Activated T-helper 1 cell treated with anti-CD3 and anti-CD28 coated beads, Interleukin-12 subunit alpha, Interleukin-12 subunit beta, Interleukin-2, Interleukin-4 antibody, amounts not matched to agents 30 ng/mL and 10 ng/mL and 1 ng/mL, durations not matched to agents 14 hours and 24 hours and 36 hours (primary cell): ENCODE data around the gene PRR33. TPM values are rescaled to one million over a fixed set of nuclear protein-coding genes. Genes with fewer than 3 reads are reported as not detected.
"Not testable (repeated sequence)": the region's sequence is repeated elsewhere in the genome, so short reads cannot be mapped to it uniquely, and the experiment has no call there.

Experiments
- DNase-seq: peaks from one replicate; pipeline ENCODE4 v3.0.0; 2021; ENCODE audit warnings: low spot score
- H3K27ac Mint-ChIP-seq: one replicate; pipeline ENCODE4 v1.8.0; 2021; ENCODE audit warnings: mild to moderate bottlenecking, mixed read lengths
- H3K27me3 Mint-ChIP-seq: one replicate; pipeline ENCODE4 v1.8.0; 2022; ENCODE audit warnings: mild to moderate bottlenecking, moderate library complexity, mixed read lengths; ENCODE audit not compliant: insufficient read depth
- H3K36me3 Mint-ChIP-seq: one replicate; pipeline ENCODE4 v1.8.0; 2021; ENCODE audit warnings: low read depth, mixed read lengths
- H3K4me1 Mint-ChIP-seq: one replicate; pipeline ENCODE4 v1.8.0; 2021; ENCODE audit warnings: low read depth, mixed read lengths
- H3K4me3 Mint-ChIP-seq: one replicate; pipeline ENCODE4 v1.8.0; 2021; ENCODE audit warnings: mild to moderate bottlenecking, moderate library complexity, mixed read lengths
- H3K9me3 Mint-ChIP-seq: one replicate; pipeline ENCODE4 v1.8.0; 2021; ENCODE audit warnings: mixed read lengths
- intact Hi-C: fragments of 100-400 bp; cut with micrococcal nuclease; formaldehyde crosslinking; loops from one replicate; pipeline ENCODE4 v1.15.1; 2024
- total RNA-seq: library from RNA; stranded (reverse); gene quantifications from 2 replicates; pipeline ENCODE4 v1.2.3, GENCODE V29; 2022

Gene PRR33
- total RNA-seq, 1 donor from 2014 or later: 0.05 TPM

- H3K9me3 Mint-ChIP-seq: no peaks in the 10 kb centered on the region
- no peak overlapping the region for H3K27ac Mint-ChIP-seq
- DNase-seq: no peak
- no peaks in the 10 kb centered on the region for H3K4me1 Mint-ChIP-seq
- H3K27me3 Mint-ChIP-seq: no peaks in the 10 kb centered on the region
- peaks cover 2% of the 10 kb centered on the region for H3K36me3 Mint-ChIP-seq
- intact Hi-C loops: no loop called here
- H3K4me3 Mint-ChIP-seq: no peak overlapping the region
These were observed 14.2 kb downstream of the PRR33 start for GRCh38 chr11:1877211-1878136.

- no peak overlapping the region for H3K27ac Mint-ChIP-seq
- DNase-seq: no peak
These were observed 15.2 kb downstream of the PRR33 start for GRCh38 chr11:1876361-1877063.

GRCh38 chr11:1875851-1876301 lies 15.8 kb downstream of the PRR33 start:
- H3K27ac Mint-ChIP-seq, H3K4me1 Mint-ChIP-seq, H3K9me3 Mint-ChIP-seq, H3K36me3 Mint-ChIP-seq, DNase-seq, H3K27me3 Mint-ChIP-seq, intact Hi-C loops, H3K4me3 Mint-ChIP-seq: not testable (repeated sequence)

More at GRCh38 chr11:1876361-1877063, 15.2 kb downstream of the PRR33 start:
- no peaks in the 10 kb centered on the region for H3K4me1 Mint-ChIP-seq
- no peaks in the 10 kb centered on the region for H3K9me3 Mint-ChIP-seq
- H3K4me3 Mint-ChIP-seq: no peak overlapping the region
- peaks cover 2% of the 10 kb centered on the region for H3K36me3 Mint-ChIP-seq
- no peaks in the 10 kb centered on the region for H3K27me3 Mint-ChIP-seq
- intact Hi-C loops: no loop called here

GRCh38 chr11:1875093-1875850 lies 16.4 kb downstream of the PRR33 start:
- Mint-ChIP-seq H3K4me1 (peaks cover 9% of the 10 kb centered on the region), H3K27me3 (no peaks in the 10 kb centered on the region), H3K9me3 (no peaks in the 10 kb centered on the region), H3K4me3 (no peak overlapping the region), H3K36me3 (peaks cover 1% of the 10 kb centered on the region), H3K27ac (no peak overlapping the region)
- DNase-seq: no peak
- intact Hi-C loops: no loop called here

- intact Hi-C loops, H3K4me3 Mint-ChIP-seq, H3K4me1 Mint-ChIP-seq, H3K27me3 Mint-ChIP-seq, H3K27ac Mint-ChIP-seq, DNase-seq, H3K9me3 Mint-ChIP-seq, H3K36me3 Mint-ChIP-seq: not testable (repeated sequence)
These were observed 17.1 kb downstream of the PRR33 start for GRCh38 chr11:1874441-1875092.

- H3K27ac Mint-ChIP-seq, H3K4me1 Mint-ChIP-seq, H3K27me3 Mint-ChIP-seq, H3K9me3 Mint-ChIP-seq, intact Hi-C loops, H3K36me3 Mint-ChIP-seq, DNase-seq, H3K4me3 Mint-ChIP-seq: not testable (repeated sequence)
These were observed 17.9 kb downstream of the PRR33 start for GRCh38 chr11:1873813-1874150.

- Mint-ChIP-seq H3K4me3 (no peak overlapping the region), H3K27ac (no peak overlapping the region), H3K4me1 (peaks cover 9% of the 10 kb centered on the region)
These were observed 18.5 kb downstream of the PRR33 start for GRCh38 chr11:1873048-1873812.

GRCh38 chr11:1872267-1872985 lies 19.3 kb downstream of the PRR33 start:
- Mint-ChIP-seq H3K27ac (no peak overlapping the region), H3K9me3 (no peaks in the 10 kb centered on the region), H3K27me3 (peaks cover 2% of the 10 kb centered on the region), H3K36me3 (peaks cover 1% of the 10 kb centered on the region), H3K4me1 (peaks cover 9% of the 10 kb centered on the region), H3K4me3 (no peak overlapping the region)
- DNase-seq: no peak
- intact Hi-C loops: no loop called here

More at GRCh38 chr11:1873048-1873812, 18.5 kb downstream of the PRR33 start:
- Mint-ChIP-seq H3K36me3 (peaks cover 1% of the 10 kb centered on the region), H3K9me3 (no peaks in the 10 kb centered on the region), H3K27me3 (peaks cover 2% of the 10 kb centered on the region)
- intact Hi-C loops: no loop called here
- DNase-seq: no peak

- H3K9me3 Mint-ChIP-seq: no peaks in the 10 kb centered on the region
- peaks cover 9% of the 10 kb centered on the region for H3K4me1 Mint-ChIP-seq
- DNase-seq: no peak
- H3K27me3 Mint-ChIP-seq: peaks cover 2% of the 10 kb centered on the region
- H3K27ac Mint-ChIP-seq: no peak overlapping the region
- intact Hi-C loops: loop anchor here (2.0 kb wide), 1 partner anchor 17 kb away; no protein-coding TSS in a partner anchor
- no peak overlapping the region for H3K4me3 Mint-ChIP-seq
- H3K36me3 Mint-ChIP-seq: peaks cover 1% of the 10 kb centered on the region
These were observed 20.2 kb downstream of the PRR33 start for GRCh38 chr11:1871531-1871930.

GRCh38 chr11:1870721-1871466 lies 20.8 kb downstream of the PRR33 start:
- no peak for DNase-seq
- no peak overlapping the region for H3K27ac Mint-ChIP-seq
- peaks cover 2% of the 10 kb centered on the region for H3K27me3 Mint-ChIP-seq
- H3K9me3 Mint-ChIP-seq: no peaks in the 10 kb centered on the region
- H3K4me3 Mint-ChIP-seq: peak overlapping the region; percentile 22
- intact Hi-C loops: loop anchor here (2.0 kb wide), 1 partner anchor 16 kb away; no protein-coding TSS in a partner anchor
- peaks cover 1% of the 10 kb centered on the region for H3K36me3 Mint-ChIP-seq
- H3K4me1 Mint-ChIP-seq: peaks cover 9% of the 10 kb centered on the region

GRCh38 chr11:1870326-1870696 lies 21.4 kb downstream of the PRR33 start:
- no peak for DNase-seq
- Mint-ChIP-seq H3K4me3 (peak overlapping the region; percentile 22), H3K4me1 (peaks cover 9% of the 10 kb centered on the region), H3K27ac (no peak overlapping the region), H3K36me3 (peaks cover 4% of the 10 kb centered on the region), H3K27me3 (peaks cover 2% of the 10 kb centered on the region), H3K9me3 (no peaks in the 10 kb centered on the region)
- intact Hi-C loops: loop anchor here (2.0 kb wide), 1 partner anchor 16 kb away; no protein-coding TSS in a partner anchor
